ENCODE data around the gene LMCD1.

Gene LMCD1

GRCh38 chr3:8458238-8458661 lies 43.4 kb upstream of the LMCD1 start:
- Histone ChIP-seq H4K20me1 (ENCODE audit: low read depth, low read length) (no peaks in the 10 kb centered on the region), H3K4me2 (ENCODE audit: low read depth, low read length, poor library complexity, severe bottlenecking) (no peak overlapping the region), H3K4me3 (ENCODE audit: insufficient read depth, low read length, poor library complexity, severe bottlenecking) (no peak overlapping the region), H3K27ac (ENCODE audit: low read depth, low read length) (no peak overlapping the region), H3K9me2 (replicated peaks; ENCODE audit: insufficient read depth, low read length) (no peaks in the 10 kb centered on the region), H3F3A (ENCODE audit: insufficient read depth) (no peaks in the 10 kb centered on the region), H2AFZ (ENCODE audit: low read depth, low read length, severe bottlenecking) (no peak overlapping the region), H3K9me3 (ENCODE audit: insufficient read depth, low read length) (no peaks in the 10 kb centered on the region), H3K36me3 (ENCODE audit: low read length) (no peaks in the 10 kb centered on the region), H3K27me3 (ENCODE audit: low read length) (no peaks in the 10 kb centered on the region), H3K79me2 (ENCODE audit: insufficient read depth, low read length) (no peaks in the 10 kb centered on the region), H3K9ac (ENCODE audit: low read length) (no peak overlapping the region)
- TF ChIP-seq EZH2phosphoT487 (conservative IDR thresholded peaks at IDR 0.05; ENCODE audit: low read length) (no peak), CTCF (IDR thresholded peaks at IDR 0.05; ENCODE audit: insufficient read depth, low read length, poor library complexity, severe bottlenecking) (no peak)

- Histone ChIP-seq H3F3A (ENCODE audit: insufficient read depth) (no peaks in the 10 kb centered on the region), H3K9ac (ENCODE audit: low read length) (no peak overlapping the region), H2AFZ (ENCODE audit: low read depth, low read length, severe bottlenecking) (no peak overlapping the region), H3K27ac (ENCODE audit: low read depth, low read length) (no peak overlapping the region), H3K4me3 (ENCODE audit: insufficient read depth, low read length, poor library complexity, severe bottlenecking) (no peak overlapping the region), H3K36me3 (ENCODE audit: low read length) (no peaks in the 10 kb centered on the region), H3K27me3 (ENCODE audit: low read length) (no peaks in the 10 kb centered on the region), H3K79me2 (ENCODE audit: insufficient read depth, low read length) (no peaks in the 10 kb centered on the region), H4K20me1 (ENCODE audit: low read depth, low read length) (no peaks in the 10 kb centered on the region), H3K4me2 (ENCODE audit: low read depth, low read length, poor library complexity, severe bottlenecking) (no peak overlapping the region), H3K9me2 (replicated peaks; ENCODE audit: insufficient read depth, low read length) (no peaks in the 10 kb centered on the region), H3K9me3 (ENCODE audit: insufficient read depth, low read length) (no peaks in the 10 kb centered on the region)
- TF ChIP-seq CTCF (IDR thresholded peaks at IDR 0.05; ENCODE audit: insufficient read depth, low read length, poor library complexity, severe bottlenecking) (no peak), EZH2phosphoT487 (conservative IDR thresholded peaks at IDR 0.05; ENCODE audit: low read length) (no peak)
Observed at GRCh38 chr3:8458711-8459110, 42.9 kb upstream of the LMCD1 start.

GRCh38 chr3:8460050-8460708 lies 41.4 kb upstream of the LMCD1 start:
- H3K9me3 ChIP-seq (ENCODE audit: insufficient read depth, low read length): no peaks in the 10 kb centered on the region
- no peak overlapping the region for H3K27ac ChIP-seq (ENCODE audit: low read depth, low read length)
- TF ChIP-seq EZH2phosphoT487 (conservative IDR thresholded peaks at IDR 0.05; ENCODE audit: low read length) (no peak), CTCF (IDR thresholded peaks at IDR 0.05; ENCODE audit: insufficient read depth, low read length, poor library complexity, severe bottlenecking) (no peak)
- no peaks in the 10 kb centered on the region for H3K79me2 ChIP-seq (ENCODE audit: insufficient read depth, low read length)
- H3F3A ChIP-seq (ENCODE audit: insufficient read depth): no peaks in the 10 kb centered on the region
- H4K20me1 ChIP-seq (ENCODE audit: low read depth, low read length): no peaks in the 10 kb centered on the region
- H3K36me3 ChIP-seq (ENCODE audit: low read length): no peaks in the 10 kb centered on the region
- H3K4me2 ChIP-seq (ENCODE audit: low read depth, low read length, poor library complexity, severe bottlenecking): no peak overlapping the region
- H2AFZ ChIP-seq (ENCODE audit: low read depth, low read length, severe bottlenecking): no peak overlapping the region
- no peak overlapping the region for H3K9ac ChIP-seq (ENCODE audit: low read length)
- H3K4me3 ChIP-seq (ENCODE audit: insufficient read depth, low read length, poor library complexity, severe bottlenecking): no peak overlapping the region
- H3K27me3 ChIP-seq (ENCODE audit: low read length): no peaks in the 10 kb centered on the region
- H3K9me2 ChIP-seq (replicated peaks; ENCODE audit: insufficient read depth, low read length): no peaks in the 10 kb centered on the region
